Type B pancreatic cell (in vitro differentiated cells): ENCODE measurements around the gene GPS2. TPM values are rescaled to one million over a fixed set of nuclear protein-coding genes. Genes with fewer than 3 reads are reported as not detected.
"Not testable (repeated sequence)": the region's sequence is repeated elsewhere in the genome, so short reads cannot be mapped to it uniquely, and the experiment has no call there.

ENCODE experiments used
- DNase-seq: peaks from one replicate; pipeline ENCODE4 v3.0.0; 2021; ENCODE audit warnings: mixed read lengths; ENCODE audit not compliant: unreplicated experiment; ENCODE audit errors: extremely low spot score
- H3K27ac Mint-ChIP-seq: 2 replicates; pipeline ENCODE4 v1.8.0; 2021; ENCODE audit warnings: mild to moderate bottlenecking, mixed read lengths
- H3K27me3 Mint-ChIP-seq: 2 replicates; pipeline ENCODE4 v1.8.0; 2021; ENCODE audit warnings: mixed read lengths
- H3K36me3 Mint-ChIP-seq: 2 replicates; pipeline ENCODE4 v1.8.0; 2021; ENCODE audit warnings: mixed read lengths
- H3K4me1 Mint-ChIP-seq: one replicate; pipeline ENCODE4 v1.8.0; 2021; ENCODE audit warnings: mixed read lengths; ENCODE audit not compliant: unreplicated experiment
- H3K4me3 Mint-ChIP-seq: 2 replicates; pipeline ENCODE4 v1.8.0; 2021; ENCODE audit warnings: mild to moderate bottlenecking, mixed read lengths
- H3K9me3 Mint-ChIP-seq: 2 replicates; pipeline ENCODE4 v1.8.0; 2021; ENCODE audit warnings: mixed read lengths
- CTCF ChIP-seq: fragments of 200-600 bp; sonication (generic); conservative IDR thresholded peaks from 2 replicates; pipeline ENCODE4 v1.5.0; 2021; ENCODE audit warnings: antibody characterized with exemption, mild to moderate bottlenecking
- total RNA-seq: library from RNA; stranded (reverse); gene quantifications from 2 replicates; pipeline ENCODE4 v1.2.1, GENCODE V29; 2021; ENCODE audit warnings: low replicate concordance

Gene GPS2
- total RNA-seq, 1 donor from 2014 or later: 75.4 TPM

- H3K36me3 Mint-ChIP-seq: no peaks in the 10 kb centered on the region
- H3K4me3 Mint-ChIP-seq: no peak overlapping the region
- no peaks in the 10 kb centered on the region for H3K9me3 Mint-ChIP-seq
- H3K27me3 Mint-ChIP-seq: peaks cover 5% of the 10 kb centered on the region
- no peak overlapping the region for H3K27ac Mint-ChIP-seq
- peaks cover 2% of the 10 kb centered on the region for H3K4me1 Mint-ChIP-seq
- TF ChIP-seq CTCF: no peak
- no peak for DNase-seq
Observed at GRCh38 chr17:7334938-7335538, 19.9 kb upstream of the GPS2 start.

- H3K27ac Mint-ChIP-seq, H3K9me3 Mint-ChIP-seq, DNase-seq, H3K36me3 Mint-ChIP-seq, H3K27me3 Mint-ChIP-seq, H3K4me3 Mint-ChIP-seq: not testable (repeated sequence)
- H3K4me1 Mint-ChIP-seq: peaks cover 20% of the 10 kb centered on the region
Observed at GRCh38 chr17:7332600-7333069, 17.5 kb upstream of the GPS2 start.

GRCh38 chr17:7332111-7332510, 17.0 kb upstream of the GPS2 start:
- Mint-ChIP-seq H3K4me1 (peaks cover 22% of the 10 kb centered on the region), H3K27me3 (peaks cover 2% of the 10 kb centered on the region), H3K4me3 (no peak overlapping the region), H3K9me3 (no peaks in the 10 kb centered on the region), H3K36me3 (no peaks in the 10 kb centered on the region), H3K27ac (no peak overlapping the region)
- no peak for TF ChIP-seq CTCF
- DNase-seq: no peak

- peaks cover 22% of the 10 kb centered on the region for H3K4me1 Mint-ChIP-seq
- H3K36me3 Mint-ChIP-seq: no peaks in the 10 kb centered on the region
- no peaks in the 10 kb centered on the region for H3K27me3 Mint-ChIP-seq
- H3K9me3 Mint-ChIP-seq: no peaks in the 10 kb centered on the region
- no peak for TF ChIP-seq CTCF
- peak overlapping the region; percentile 93 for H3K4me3 Mint-ChIP-seq
- no peak for DNase-seq
- no peak overlapping the region for H3K27ac Mint-ChIP-seq
Observed at GRCh38 chr17:7330638-7331015, 15.5 kb upstream of the GPS2 start.

- H3K36me3 Mint-ChIP-seq: no peaks in the 10 kb centered on the region
- H3K27ac Mint-ChIP-seq: peak overlapping the region; percentile 96
Observed at GRCh38 chr17:7329997-7330637, 15.0 kb upstream of the GPS2 start.

More at GRCh38 chr17:7329997-7330637, 15.0 kb upstream of the GPS2 start:
- peak overlapping the region; percentile 93 for H3K4me3 Mint-ChIP-seq
- no peaks in the 10 kb centered on the region for H3K9me3 Mint-ChIP-seq
- no peaks in the 10 kb centered on the region for H3K27me3 Mint-ChIP-seq
- peaks cover 22% of the 10 kb centered on the region for H3K4me1 Mint-ChIP-seq
- TF ChIP-seq CTCF: no peak
- DNase-seq: no peak
